Prostate gland (tissue), 2 donors: ENCODE measurements around the gene TDRD10.

Source experiments
- CTCF ChIP-seq, 4 experiments: fragments of 200-600 bp in 2 of 4; fragments of 450-650 bp in 2 of 4; sonication (generic) in 2 of 4; IDR thresholded peaks; 1 replicate in 3 of 4; 2 replicates in 1 of 4; pipeline ENCODE4 v1.5.1; 2016 to 2019; ENCODE audit warnings: antibody characterized with exemption in 4 of 4, mild to moderate bottlenecking in 2 of 4, moderate library complexity in 2 of 4
- POLR2AphosphoS5 ChIP-seq: sonication (generic); formaldehyde crosslinking; IDR thresholded peaks from one replicate; pipeline ENCODE4 v1.6.1; 2017; ENCODE audit warnings: antibody characterized with exemption

- TF ChIP-seq CTCF (IDR thresholded peaks at IDR 0.05), result peak in 1 of 4 experiments; percentile 29
- no peak for TF ChIP-seq POLR2AphosphoS5
Measured at GRCh38 chr1:154466921-154467417, 35.0 kb upstream of the TDRD10 start.
